ENCODE measurements around the gene WRAP73.
A peak's percentile ranks its signal among the peaks of the same experiment; 100 is the strongest.

Gene WRAP73

DNA sequence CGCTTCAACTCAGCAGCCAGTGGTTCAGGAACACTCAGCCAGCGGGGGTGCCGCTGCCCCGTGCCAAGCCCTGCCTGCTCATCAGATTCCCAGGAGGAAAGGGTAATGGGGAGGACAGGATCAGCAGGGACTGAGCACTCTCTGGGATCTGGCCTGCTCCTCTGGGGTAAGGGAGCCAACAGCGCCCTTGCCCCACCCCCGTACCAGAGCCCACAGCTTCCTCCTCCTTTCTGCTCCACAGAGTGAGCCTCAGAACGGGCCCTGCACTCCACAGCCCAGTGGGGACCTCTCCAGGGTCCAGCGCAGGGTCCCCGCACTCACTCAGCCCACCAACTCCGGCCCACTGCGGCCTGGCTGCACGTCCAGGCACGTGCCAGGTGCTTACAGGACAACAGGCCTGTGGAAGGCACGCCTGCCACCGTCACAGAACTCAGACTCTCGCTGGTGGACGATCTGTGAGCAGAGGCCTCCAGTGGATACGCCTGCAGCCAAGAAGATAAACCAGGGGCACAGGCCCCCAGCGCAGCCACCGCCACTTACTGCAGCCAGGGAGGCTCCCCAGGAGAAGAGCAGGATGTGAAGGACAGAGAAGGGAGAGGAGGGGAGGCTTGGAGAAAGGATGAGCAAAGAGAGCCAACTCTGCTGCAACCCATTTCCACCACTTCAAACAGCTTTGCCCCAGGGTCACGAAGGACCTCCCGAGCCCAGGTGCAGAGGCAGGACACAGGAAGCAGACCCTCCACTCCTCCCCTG, 40.7 kb downstream of the WRAP73 start:
- DNase-seq = no peak

DNA sequence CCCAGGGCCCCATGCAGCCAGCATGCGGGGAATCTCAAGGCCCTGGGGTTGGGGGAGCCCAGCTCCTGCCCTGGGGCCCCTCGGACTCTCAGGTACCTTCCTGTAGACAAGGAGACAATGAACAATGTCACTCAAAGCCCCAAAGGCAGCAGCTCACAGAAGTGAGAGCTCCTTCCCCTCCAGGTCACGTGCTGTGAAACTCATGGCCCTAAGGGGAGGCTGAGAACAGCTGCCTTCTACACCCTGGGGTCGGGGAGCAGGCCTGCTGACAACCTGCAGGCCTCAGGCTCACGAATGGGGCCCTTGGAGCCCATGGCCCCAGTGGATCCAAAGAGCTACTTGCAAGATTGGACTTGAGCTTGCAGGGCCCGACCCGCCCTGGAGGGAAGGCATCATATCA, 41.7 kb downstream of the WRAP73 start:
- DNase-seq = no peak

DNA sequence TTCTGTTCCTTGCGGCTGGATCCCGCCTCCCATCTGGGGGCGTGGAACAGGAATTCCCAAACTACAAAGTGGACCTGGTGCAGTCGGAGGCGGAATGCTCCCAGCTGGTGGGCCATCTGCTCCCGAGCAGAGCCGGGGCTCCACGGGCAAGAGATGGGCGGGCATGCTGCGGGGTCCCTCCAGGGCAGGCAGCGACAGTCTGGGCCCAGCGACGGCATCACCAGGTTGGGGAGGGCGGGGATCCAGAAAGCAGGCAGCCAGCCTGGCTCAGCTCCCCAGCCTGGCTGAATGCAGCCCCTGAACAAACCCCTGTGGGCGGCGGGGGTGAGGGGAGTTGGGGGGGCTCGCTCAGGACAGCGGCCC, 42.2 kb downstream of the WRAP73 start:
- DNase-seq = no peak

DNA sequence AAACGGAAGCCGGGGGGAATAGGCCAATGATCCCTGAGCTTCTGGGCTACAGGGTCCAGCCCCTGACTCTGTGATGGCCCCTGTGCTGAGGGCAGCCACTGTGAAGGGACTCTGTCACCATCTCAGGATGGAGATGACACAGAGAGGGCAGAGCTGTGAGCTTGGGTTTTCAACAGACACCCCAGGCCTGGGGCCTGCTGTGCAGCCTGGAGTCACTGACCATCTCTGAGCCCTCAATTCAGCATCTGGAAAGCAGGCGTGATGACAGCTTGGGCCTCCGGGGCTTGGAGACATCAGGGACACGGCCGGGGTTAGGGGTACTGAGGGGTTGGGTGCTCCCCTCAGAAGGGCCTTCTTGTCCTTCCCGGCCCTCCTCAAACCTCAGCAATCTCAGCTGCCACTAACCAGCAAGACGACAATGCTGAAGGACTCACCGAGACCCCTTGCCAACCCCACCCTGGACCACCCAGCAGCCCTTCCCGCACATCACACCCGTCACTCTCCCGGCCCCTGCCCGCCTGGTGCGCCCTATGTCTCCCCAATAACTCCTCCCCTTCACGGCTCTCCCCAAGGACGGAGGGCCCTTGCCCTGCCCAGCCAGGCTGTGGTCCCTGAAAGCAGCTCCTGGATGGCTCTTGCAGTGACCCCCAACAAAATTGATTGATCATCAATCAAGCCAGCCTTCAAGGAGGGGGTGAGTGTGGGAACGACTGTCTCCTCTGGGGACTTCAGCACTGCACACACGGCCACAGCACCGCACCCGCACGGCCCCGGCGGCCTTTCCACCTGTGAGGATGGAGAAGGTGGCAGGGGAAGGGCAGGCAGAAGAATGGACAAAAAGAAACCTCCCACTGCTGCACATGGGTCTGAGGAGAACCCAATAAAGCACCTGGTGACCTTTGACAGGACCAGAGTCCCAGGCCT, 42.9 kb downstream of the WRAP73 start:
- DNase-seq = no peak

DNA sequence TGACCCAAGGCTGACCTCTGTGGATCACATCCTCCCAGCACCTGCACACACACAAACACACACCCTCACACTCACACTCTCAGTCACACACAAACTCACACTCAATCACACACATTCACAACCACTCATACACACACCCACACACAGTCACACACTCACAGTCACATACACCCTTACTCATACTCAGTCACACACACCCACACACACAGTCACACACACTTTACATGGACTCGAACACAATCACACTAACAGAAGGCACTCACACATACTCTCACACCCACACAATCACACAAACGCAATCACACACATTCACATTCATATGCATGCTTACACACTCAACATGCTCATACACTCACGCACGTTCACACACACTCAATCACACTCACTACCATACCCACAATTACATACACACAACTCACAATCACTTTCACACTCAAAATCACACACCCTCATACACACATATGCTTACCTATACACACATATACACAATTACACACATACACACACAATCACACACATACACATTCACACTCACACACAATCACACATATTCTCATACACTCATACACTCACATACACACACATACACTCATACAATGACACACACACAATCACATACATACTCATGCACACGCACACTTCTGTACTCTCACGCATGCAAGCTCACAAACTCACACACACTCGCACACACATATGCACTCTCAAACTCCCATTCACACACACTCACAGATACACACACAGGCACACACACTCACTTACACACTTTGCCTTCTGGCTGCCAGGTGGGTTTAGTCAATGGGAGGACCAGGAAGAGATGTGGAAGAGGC, 44.7 kb downstream of the WRAP73 start:
- no peak for DNase-seq

DNA sequence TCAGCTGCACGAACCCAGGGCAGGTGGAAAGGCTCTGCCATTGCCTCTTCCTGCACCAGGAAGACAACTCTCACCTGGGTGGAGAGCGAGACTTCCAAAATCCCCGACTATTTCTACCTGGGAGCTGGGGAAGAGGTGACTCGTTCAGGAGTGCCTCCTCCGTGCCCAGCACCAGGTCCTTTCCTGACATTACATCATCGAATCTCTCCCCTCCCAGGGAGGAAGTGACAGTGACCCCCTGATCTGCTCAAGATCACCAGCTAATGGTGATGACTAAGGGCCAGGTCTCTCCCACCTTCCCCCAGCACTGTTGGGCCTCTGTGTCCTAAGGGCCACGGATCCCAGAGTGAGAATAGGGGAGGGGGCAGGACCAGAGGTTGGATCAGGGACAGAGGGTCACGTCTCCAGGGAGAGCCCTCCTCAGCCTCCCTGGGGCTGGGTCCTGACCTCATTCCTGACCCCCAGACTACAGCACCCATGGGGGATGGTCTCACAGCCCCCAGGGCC, 45.4 kb downstream of the WRAP73 start:
- DNase-seq = no peak

DNA sequence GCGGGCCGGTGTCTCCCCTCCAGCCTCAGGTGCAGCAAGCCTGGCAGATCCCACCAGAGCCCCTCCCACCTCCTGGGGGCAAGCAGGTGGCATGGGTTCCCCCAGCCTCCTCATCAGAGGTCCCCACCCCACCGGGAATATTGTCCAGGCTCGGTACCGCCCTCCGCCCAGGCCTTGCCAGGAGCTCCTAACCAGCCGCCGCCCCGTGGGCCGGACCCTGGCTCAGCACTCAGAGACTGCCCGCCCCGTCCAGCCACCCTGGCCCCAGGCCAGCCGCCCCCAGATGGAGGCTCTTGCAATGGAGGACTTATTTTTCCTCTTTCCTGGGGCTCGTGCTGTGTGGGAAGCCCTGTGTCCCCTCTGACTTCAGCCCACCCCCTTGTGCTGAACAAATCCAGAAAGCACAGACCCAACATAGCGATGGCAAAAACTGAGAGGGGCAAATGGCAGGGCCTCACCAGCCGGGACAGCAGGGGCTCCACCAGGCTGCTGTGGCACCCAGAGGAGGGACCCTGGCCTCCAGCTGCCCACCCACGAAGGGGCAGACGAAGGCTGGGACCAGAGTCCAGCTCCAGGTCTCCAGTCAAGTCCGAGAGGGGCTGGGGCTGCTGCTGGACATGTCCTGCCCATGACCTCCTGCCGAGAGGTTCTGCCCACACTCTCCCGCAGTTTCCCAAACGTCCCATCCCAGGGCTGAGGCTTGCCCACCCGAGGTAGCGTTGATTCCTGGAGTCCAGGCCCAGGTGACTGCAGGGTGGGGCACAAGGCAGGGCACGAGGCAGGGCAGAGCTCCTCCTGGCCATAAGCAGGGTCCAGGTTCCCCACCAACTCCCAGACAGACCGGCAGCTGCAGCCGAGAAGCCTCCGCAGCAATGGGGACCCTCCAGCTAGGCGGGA, 46.1 kb downstream of the WRAP73 start:
- no peak for DNase-seq

DNA sequence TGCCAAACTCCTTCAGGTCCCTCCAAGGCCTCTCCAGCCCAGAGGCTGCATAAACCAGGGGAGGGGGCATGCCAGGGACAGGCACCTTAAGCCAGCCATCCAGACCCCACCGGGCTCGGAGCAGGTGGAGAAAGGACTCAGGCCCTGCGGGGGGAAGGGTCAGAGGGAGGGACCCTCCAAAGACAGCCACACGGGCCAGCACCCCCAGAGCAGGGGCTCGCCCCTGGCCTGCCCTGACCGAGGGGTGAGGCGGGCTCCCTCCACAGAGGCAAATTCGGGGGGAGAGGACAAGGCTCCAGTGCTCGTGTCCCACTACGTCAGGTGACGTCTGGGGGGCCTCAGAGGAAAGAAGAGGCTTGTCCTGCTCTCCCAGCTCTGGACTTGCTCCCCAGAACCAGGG, 46.7 kb downstream of the WRAP73 start:
- no peak for DNase-seq

DNA sequence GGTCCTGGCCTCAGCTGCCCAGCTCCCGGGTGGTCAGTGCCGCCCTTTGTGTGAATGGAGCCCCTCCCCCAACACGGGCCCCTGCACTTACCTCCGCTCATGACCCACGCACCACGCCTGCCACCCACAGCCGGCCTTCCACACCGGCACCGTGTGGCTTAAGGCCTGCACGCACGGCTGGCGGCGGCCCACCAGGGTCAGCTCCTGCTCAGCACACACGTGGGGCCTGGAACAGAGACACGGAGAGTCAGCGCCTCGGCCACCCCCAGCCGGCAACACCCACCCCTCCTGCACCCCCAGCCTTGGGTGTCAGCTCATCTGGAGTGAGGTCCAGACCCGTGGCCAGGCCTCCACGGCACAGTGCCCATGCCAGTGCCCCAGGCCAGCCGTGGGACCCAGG, 47.5 kb downstream of the WRAP73 start:
- DNase-seq = no peak

DNA sequence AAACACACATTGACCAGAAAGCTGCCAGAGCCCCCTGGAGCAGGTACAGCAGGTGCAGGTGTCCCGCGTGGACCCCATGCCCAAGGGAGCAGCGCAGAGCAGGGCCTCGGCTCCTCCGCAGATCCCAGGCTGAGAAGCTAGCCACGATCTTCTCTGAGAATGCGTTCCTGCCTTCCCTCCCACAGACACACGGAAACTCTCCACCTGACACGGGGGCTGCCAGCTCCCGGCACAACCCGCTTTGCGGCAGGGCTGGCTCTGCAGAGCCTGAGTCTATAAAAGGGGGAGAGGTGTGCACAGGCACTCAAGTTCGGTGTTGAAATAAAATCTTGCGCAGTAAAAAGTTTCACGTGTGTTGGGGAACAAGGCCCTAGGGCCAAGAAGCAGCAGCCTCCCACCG, 48.2 kb downstream of the WRAP73 start:
- no peak for DNase-seq

DNA sequence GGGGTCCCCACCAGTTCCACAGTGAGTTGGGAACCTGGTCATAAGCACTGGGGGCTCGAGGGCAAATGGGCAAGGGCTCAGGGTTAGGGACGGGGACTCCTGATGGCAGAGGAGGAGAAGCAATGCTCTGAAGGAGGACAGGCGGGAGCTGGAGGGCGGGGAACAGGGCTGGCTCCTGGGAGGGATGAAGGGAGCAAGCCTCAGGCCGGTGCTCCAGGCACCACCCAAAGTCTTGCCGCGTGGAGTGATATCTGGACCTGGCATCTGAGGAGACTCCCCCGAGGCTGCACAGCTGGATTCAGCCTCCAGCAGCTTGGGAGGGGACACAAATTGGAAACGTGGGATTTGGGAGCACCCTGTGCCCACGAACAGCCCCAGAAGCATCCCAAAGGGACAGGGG, 49.5 kb downstream of the WRAP73 start:
- DNase-seq = no peak

DNA sequence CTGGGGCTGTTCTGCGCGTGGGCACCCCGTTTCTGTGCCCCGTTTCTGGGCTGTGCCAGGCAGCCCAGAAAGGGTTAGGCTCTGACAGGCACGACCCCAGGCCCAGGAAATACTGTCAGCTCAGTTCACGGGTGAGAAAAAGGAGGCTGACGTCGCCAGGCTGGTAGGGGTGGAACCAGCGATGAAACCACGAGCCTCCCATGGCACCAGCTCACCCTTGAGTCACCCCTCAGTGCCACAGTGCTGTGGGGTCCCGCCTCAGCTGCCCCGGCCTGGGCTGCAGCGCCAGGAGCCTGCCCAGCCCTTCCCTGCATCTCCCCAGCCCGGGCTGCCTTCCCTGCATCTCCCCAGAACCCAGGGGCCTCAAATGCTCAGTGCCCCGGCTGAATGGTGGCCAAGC, 50.1 kb downstream of the WRAP73 start:
- DNase-seq = no peak

DNA sequence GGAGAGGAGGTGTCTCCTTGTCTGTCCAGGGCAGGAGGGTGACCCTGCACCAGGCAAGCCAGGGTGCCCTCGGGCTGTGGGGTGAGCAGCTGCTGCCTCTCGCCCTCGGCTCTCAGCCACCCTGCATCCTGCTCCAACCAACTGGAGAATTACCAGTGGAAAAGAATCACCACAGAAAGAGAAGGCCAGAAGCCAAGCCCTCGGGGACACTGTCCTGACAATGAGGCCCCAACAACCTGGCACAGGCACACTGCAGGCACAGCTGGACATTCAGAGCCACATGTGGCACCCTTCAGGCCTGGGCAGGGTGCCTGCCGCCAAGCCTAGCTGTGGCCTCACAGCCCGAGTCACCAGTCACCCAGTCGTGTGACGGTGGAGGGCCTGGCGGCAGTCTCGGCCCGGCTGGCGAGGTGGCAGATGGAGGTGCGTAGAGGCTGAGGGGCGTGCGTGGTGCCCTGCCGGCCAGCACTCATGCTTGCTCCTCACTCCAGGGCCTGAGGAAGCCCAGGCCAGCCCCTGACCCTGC, 50.6 kb downstream of the WRAP73 start:
- no peak for DNase-seq

DNA sequence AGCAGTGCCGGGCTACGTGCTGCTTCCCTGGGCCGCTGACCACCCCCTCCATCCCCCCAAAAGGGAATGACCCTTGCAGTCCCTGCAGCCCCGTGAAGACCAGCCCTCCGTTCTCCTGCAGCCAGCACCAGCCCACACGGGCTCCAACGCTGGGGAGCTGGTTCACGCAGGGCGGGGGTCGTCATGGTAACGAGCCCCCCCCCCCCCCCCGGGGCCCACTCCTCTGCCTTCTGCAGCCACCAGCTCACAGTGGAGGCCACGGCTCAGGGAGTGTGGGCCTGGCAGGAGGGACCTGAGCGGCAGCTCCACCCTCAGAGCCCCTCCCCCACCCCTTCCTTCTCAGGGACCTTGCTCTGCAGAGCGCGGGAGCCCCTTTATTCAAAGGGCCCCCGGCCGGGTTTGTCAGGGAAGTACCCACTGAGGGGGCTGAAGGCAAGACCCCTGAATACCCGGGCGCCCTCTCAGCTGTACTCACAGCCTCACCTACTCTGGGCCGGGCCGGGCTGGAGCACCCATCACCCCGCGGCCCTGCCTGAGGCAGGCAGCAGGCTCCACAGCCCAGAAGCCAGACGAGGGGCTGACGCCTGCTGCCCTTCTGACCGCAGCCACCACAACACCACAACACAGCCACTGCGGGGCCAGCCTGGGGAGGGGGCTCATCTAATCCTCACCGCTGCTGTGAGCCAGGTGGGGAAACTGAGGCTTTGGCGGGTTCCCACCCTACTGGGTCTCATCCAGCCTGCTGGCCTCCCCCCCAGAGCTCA, 51.2 kb downstream of the WRAP73 start:
- DNase-seq = no peak

DNA sequence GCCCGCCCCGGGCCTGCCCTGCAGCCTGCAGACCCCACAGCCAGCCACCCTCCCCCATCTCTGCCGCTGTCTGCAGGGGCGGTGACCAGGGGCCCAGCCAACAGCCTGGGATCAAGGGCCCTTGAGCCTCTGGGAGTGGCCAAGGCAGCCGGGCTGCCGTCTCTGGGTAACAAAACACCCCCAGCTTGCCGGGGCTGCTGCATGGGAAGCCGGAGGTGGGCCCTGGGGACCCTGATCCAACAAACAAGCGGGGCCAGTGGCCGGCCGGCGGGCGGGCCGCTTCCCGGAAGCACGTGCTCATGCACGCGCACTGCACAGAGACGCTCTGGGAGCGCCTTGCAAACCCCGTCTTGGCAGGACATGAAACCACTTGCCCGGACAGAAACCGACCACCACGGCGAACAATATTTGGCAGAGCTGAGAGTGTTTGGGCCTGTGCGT, 51.8 kb downstream of the WRAP73 start:
- no peak for DNase-seq

DNA sequence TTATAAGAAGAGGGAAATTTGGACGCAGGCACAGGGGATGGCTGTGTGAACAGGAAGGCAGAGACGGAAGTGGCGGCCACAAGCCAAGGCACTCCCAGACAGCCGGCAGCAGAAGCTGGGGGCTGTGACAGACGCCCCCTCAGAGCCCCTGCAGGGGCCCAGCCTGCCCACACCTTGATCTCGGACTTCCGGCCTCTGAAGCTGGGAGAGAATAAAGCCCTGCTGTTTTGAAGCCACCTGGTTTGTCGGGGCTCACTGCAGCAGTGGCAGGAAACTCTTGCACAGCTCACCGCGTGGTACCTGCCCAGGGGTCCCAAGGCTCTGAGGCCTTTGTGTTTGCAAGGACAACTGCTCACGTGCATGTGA, 52.3 kb downstream of the WRAP73 start:
- DNase-seq = peak; percentile 24

DNA sequence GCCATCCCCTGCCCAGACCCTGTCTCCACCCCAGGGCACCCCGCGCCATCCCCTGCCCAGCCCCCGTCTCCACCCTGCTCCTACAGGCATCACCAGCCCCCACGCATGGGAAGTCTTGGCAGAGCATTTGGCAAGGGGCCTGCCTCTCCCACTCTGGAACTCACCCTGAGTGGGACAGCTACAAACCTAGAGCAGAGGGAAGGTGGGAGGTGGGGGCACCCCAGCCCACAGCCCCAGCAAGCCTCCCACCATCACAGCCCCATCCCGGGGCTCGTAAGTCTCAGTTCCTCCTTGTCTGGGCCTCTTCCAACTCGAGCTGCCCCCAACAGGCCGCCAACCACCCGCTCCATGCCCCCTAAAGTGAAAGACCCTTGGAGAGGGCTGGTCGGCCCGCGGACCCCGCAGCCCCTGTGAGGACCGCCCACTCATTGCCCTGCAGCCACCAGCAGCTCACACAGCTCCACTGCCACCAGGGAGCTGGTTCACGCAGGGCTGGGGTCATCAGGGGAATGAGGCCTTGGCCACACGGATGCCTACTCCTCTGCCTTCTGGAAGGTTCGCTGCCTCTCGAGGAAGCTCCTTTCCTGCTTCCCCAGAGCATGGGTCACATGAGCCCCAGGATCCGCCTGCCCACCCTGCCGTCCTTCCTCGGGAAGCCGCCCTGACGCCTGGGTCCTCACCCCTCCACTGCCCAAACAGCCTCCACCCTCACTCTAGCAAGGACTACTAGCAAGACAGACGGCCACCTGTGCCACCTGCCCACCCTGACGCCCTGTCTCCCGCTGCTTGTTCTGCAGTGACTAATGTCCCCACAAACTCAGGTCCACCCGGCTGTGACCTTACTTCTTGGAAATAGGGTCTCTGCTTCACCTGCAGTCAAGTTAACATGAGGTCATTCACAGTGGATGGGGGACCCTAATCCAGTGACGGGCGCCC, 53.0 kb downstream of the WRAP73 start:
- no peak for DNase-seq

DNA sequence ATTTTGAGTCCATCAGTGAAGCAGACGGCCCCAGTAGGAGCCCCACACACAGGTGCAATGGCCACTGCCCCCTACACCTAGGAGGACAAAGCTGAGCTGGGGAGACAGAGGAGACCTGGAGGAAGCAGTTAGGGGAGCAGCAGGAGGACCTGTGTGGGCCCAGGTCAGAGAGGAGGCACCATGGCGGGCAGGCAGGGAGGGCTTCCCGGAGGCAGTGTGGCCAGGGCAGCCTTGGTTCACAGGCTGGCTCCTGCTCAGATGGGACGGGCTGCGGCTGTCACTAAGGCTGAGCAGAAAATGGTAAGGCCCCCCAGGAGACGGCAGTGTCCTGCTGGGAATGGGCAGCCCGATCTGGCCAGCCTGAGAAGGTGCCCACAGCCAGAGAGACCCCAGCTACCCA, 54.0 kb downstream of the WRAP73 start:
- DNase-seq = no peak

DNA sequence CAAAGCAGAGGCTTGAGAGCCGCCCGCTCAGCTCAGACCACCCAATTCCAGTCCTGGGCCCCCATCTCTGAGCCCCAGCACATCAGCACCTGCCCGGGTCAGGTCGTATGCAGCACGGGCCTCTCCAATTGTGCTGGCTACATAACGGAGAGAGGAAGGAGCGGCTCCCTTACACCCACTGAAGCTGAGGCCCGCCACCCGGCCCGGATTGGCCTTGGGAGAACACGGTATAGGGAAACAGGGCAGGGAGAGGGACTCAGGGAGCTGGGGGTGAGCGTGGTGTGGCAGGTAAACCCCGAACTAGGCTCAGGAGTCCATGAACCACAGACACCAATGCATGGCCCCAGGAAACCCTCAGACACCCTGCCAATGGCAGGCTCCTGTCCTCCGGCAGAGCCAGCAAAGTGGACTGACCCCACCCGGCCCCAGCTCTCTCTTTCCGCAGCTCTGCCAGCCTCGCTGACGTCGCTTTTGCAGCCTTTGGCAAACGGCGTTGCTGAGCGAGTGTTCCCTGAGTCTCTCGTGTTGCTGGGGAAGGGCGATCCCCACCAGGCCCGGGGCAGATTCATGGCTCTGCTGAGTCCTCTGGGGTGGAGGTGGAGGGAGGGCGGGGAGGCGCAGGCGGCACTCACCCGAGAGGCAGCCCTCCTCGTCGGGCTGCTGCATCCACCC, 55.1 kb downstream of the WRAP73 start:
- DNase-seq = no peak

Data from CD4-positive, alpha-beta T cell treated with Interleukin-12 subunit alpha and Interleukin-12 subunit beta, for 1 hour (primary cell).